Psoas muscle (tissue), 8 donors: Measurements from ENCODE around the gene RETREG1. TPM values are rescaled to one million over a fixed set of nuclear protein-coding genes. Genes with fewer than 3 reads are reported as not detected.

ENCODE experiments used
- ATAC-seq, 4 donors: fragments of 200-7000 bp; cut with Tn5 transposase; one replicate each; pipeline ENCODE4 v1.9.1; 2020; ENCODE audit warnings: moderate library complexity in 3 of 4, mild to moderate bottlenecking in 2 of 4
- DNase-seq, 2 donors: peaks; one replicate each; pipeline ENCODE4 v3.0.0-alpha.2; 2020
- H3K27ac ChIP-seq: fragments of 200-600 bp; one replicate; pipeline ENCODE4 v1.8.0; 2022
- H3K27me3 ChIP-seq, 3 donors: fragments of 200-600 bp in 1 of 3; one replicate each; pipeline versions ENCODE4 v1.6.1 to v1.8.0; 2013 to 2022; ENCODE audit warnings: low read length in 2 of 3, mild to moderate bottlenecking in 2 of 3, moderate library complexity in 1 of 3; ENCODE audit not compliant: insufficient read depth in 3 of 3
- H3K36me3 ChIP-seq, 2 donors: fragments of 200-600 bp in 1 of 2; one replicate each; pipeline versions ENCODE4 v1.6.1 to v1.8.0; 2013 to 2022; ENCODE audit warnings: low read depth in 1 of 2, mild to moderate bottlenecking in 1 of 2, moderate library complexity in 1 of 2; ENCODE audit not compliant: insufficient read depth in 1 of 2
- H3K4me1 ChIP-seq: fragments of 200-600 bp; one replicate; pipeline ENCODE4 v1.8.0; 2022
- H3K4me3 ChIP-seq: fragments of 200-600 bp; one replicate; pipeline ENCODE4 v1.8.0; 2022; ENCODE audit warnings: mild to moderate bottlenecking
- H3K9me3 ChIP-seq: fragments of 200-600 bp; one replicate; pipeline ENCODE4 v1.8.0; 2022
- CTCF ChIP-seq: fragments of 200-600 bp; IDR thresholded peaks from one replicate; pipeline ENCODE4 v1.8.0; 2022; ENCODE audit warnings: antibody characterized with exemption
- WGBS, 3 donors: extraction: QIAGEN DNeasy Blood & Tissue Kit; methylation state at CpG; one replicate each; pipeline versions ENCODE4 v1.1.6 to v1.1.7; 2013; 5-methylcytosine and 5-hydroxymethylcytosine counted together
- intact Hi-C, 2 donors: fragments of 100-400 bp; cut with DNase I; formaldehyde crosslinking; loops; one replicate each; pipeline versions ENCODE4 v1.11.0 to v1.14.2; 2022
- polyA plus RNA-seq, 3 donors: library from polyadenylated mRNA; stranded (reverse); fragments of 200-250 nt; gene quantifications; one replicate each; pipeline ENCODE4 v1.2.3, GENCODE V29; 2013
- total RNA-seq, 4 donors: library from RNA; stranded (reverse); fragmentation: NEBNext Ultra II Directional in 2 of 4; extraction: Animal tissue kit (Norgen Biotek cat#: 25700) in 2 of 4; gene quantifications; one replicate each; pipeline versions ENCODE4 v1.2.1 to v1.2.4, GENCODE V29; 2021 to 2023
- donor health status: healthy with polysubstance abuse.
- donor health status: DM: no; HTN: no; CAD: no; lungs with moderate emphysema.
- donor health status: Bipolar disorder and iron deficiency.
- donor health status: healthy.
- donor health status: DM: yes; HTN: yes; CAD: no.
- donor health status: DM: no; HTN: no; CAD: no.
- donor health status: DM: no; HTN: no; CAD: no.
- donor health status: DM: yes; HTN: yes; CAD: no.

The RETREG1 gene
- total and polyA plus RNA-seq, 7 donors, result 2.1 to 252 (median 191) TPM

GRCh38 chr5:16521521-16522483 is 95.0 kb downstream of the RETREG1 start:
- TF ChIP-seq CTCF, result no peak
- Histone ChIP-seq H3K36me3 (no peaks in the 10 kb centered on the region), H3K27me3 (no peaks in the 10 kb centered on the region), H3K4me3 (no peak overlapping the region), H3K4me1 (no peaks in the 10 kb centered on the region), H3K9me3 (no peaks in the 10 kb centered on the region), H3K27ac (no peak overlapping the region)
- WGBS, 3 donors, result 79 to 93% (median 91%) methylated on average over 10 of the region's 10 CpGs
- ATAC-seq, result no peak
- DNase-seq, result no peak
- intact Hi-C loops, result no loop called here

GRCh38 chr5:16520841-16521240 is 96.0 kb downstream of the RETREG1 start:
- DNase-seq, result no peak
- Histone ChIP-seq H3K27me3 (no peaks in the 10 kb centered on the region), H3K27ac (no peak overlapping the region), H3K4me3 (no peak overlapping the region), H3K9me3 (no peaks in the 10 kb centered on the region), H3K4me1 (no peaks in the 10 kb centered on the region), H3K36me3 (no peaks in the 10 kb centered on the region)
- WGBS, 3 donors, result 69 to 78% (median 71%) methylated on average over 4 of the region's 4 CpGs
- ATAC-seq, result no peak
- intact Hi-C loops, result no loop called here
- no peak for TF ChIP-seq CTCF

GRCh38 chr5:16519435-16519834 is 97.4 kb downstream of the RETREG1 start:
- intact Hi-C loops, result no loop called here
- DNase-seq, result no peak
- no peak overlapping the region for H3K4me3 ChIP-seq
- TF ChIP-seq CTCF, result no peak
- H3K9me3 ChIP-seq, result no peaks in the 10 kb centered on the region
- H3K4me1 ChIP-seq, result no peaks in the 10 kb centered on the region
- 89 to 92% (median 89%) methylated on average over 4 of the region's 4 CpGs for WGBS, 3 donors
- H3K27ac ChIP-seq, result no peak overlapping the region
- H3K36me3 ChIP-seq, result no peaks in the 10 kb centered on the region
- ATAC-seq, result no peak
- no peaks in the 10 kb centered on the region for H3K27me3 ChIP-seq

- no peak for TF ChIP-seq CTCF
- Histone ChIP-seq H3K36me3 (no peaks in the 10 kb centered on the region), H3K9me3 (no peaks in the 10 kb centered on the region), H3K4me3 (no peak overlapping the region), H3K27ac (no peak overlapping the region), H3K27me3 (no peaks in the 10 kb centered on the region), H3K4me1 (no peaks in the 10 kb centered on the region)
- intact Hi-C loops, result no loop called here
- 76 to 85% (median 81%) methylated on average over 2 of the region's 2 CpGs for WGBS, 3 donors
- no peak for ATAC-seq
- no peak for DNase-seq
Observed at GRCh38 chr5:16518606-16519005, 98.2 kb downstream of the RETREG1 start.
